ENCODE measurements around the gene GPR132. TPM values are rescaled to one million over a fixed set of nuclear protein-coding genes. Genes with fewer than 3 reads are reported as not detected.

The GPR132 gene
- total and polyA plus RNA-seq, 10 of the 15 experiments (the other 5 are each of a cell fraction or from before 2014, with no cell fraction given) = 1.9 to 49.3 (median 20.4) TPM

GRCh38 chr14:105108516-105108864 is 43.3 kb upstream of the GPR132 start:
- ChIA-PET RAD21 (ENCODE audit: unreplicated experiment) (no interaction called here), POLR2A (no interaction called here), CTCF (no interaction called here), SMC1A (ENCODE audit: uncharacterized antibody, unreplicated experiment) (no interaction called here)
- Histone ChIP-seq H3K4me1 (ENCODE audit: control insufficient read depth, insufficient read depth, low read length) (no peaks in the 10 kb centered on the region), H3K9me3 (replicated peaks; ENCODE audit: control insufficient read depth, insufficient read depth, low read length) (no peaks in the 10 kb centered on the region; the same call in 2 of the 3 replicates), H3K4me2 (ENCODE audit: control insufficient read depth, insufficient read depth) (no peak overlapping the region), H4K20me1 (ENCODE audit: control insufficient read depth, insufficient read depth) (no peaks in the 10 kb centered on the region), H3K4me3 (no peak overlapping the region), H2AFZ (ENCODE audit: control insufficient read depth, low read depth, low read length) (no peak overlapping the region), H3K79me2 (ENCODE audit: control insufficient read depth, insufficient read depth, low read length) (no peaks in the 10 kb centered on the region), H3K36me3 (ENCODE audit: control insufficient read depth in 2 of 2, insufficient read depth in 2 of 2, low read length in 1 of 2) (no peaks in the 10 kb centered on the region), H3K9ac (ENCODE audit: control insufficient read depth, insufficient read depth, low read length) (no peak overlapping the region), H3K27ac (ENCODE audit: control insufficient read depth, insufficient read depth) (no peak overlapping the region), H3K27me3 (replicated peaks in 1 of 2; ENCODE audit: control insufficient read depth in 2 of 2, insufficient read depth in 2 of 2, low read length in 1 of 2) (no peaks in the 10 kb centered on the region; a peak in 1 of 4 replicates)
- BruUV-seq (replicated peaks) = no TSS peak
- intact Hi-C loops (cut with micrococcal nuclease; ENCODE audit: unreplicated experiment) (no loop called here), in situ Hi-C loops (cut with MboI) (no loop called here)
- WGBS (ENCODE audit: insufficient coverage, insufficient replicate concordance, low lambda C conversion rate, missing lambda C conversion rate) = 53% methylated on average over 7 of the region's 7 CpGs
- ATAC-seq = no peak
- DNase-seq (ENCODE audit: low read depth, low spot score) = no peak
- no peak for FAIRE-seq
- TF ChIP-seq GATAD2B (conservative IDR thresholded peaks at IDR 0.05; ENCODE audit: low read depth) (no peak), BACH1 (IDR thresholded peaks at IDR 0.05; ENCODE audit: borderline replicate concordance) (no peak), HSF1 (IDR thresholded peaks at IDR 0.05; ENCODE audit: low read depth, low read length) (no peak), MEF2A (IDR thresholded peaks at IDR 0.05; ENCODE audit: insufficient read depth, low read depth, low read length) (no peak), RAD51 (IDR thresholded peaks at IDR 0.05) (no peak), YBX1 (IDR thresholded peaks at IDR 0.05) (no peak), CBFB (IDR thresholded peaks at IDR 0.05; ENCODE audit: low read depth) (no peak), POU2F2 (IDR thresholded peaks at IDR 0.05; ENCODE audit: borderline replicate concordance, low read depth, low read length) (no peak), E4F1 (IDR thresholded peaks at IDR 0.05; ENCODE audit: borderline replicate concordance, partially characterized antibody) (no peak), SREBF1 (IDR thresholded peaks at IDR 0.05; ENCODE audit: low read length) (no peak), E2F8 (IDR thresholded peaks at IDR 0.05; ENCODE audit: low read depth, partially characterized antibody) (no peak), SMAD1 (IDR thresholded peaks at IDR 0.05; ENCODE audit: low read depth, partially characterized antibody) (no peak), EED (IDR thresholded peaks at IDR 0.05; ENCODE audit: low read depth) (no peak), TCF12 (IDR thresholded peaks at IDR 0.05; ENCODE audit: low read depth, low read length) (no peak), MTA2 (IDR thresholded peaks at IDR 0.05; ENCODE audit: low read depth) (no peak), FOXK2 (IDR thresholded peaks at IDR 0.05) (no peak), KDM1A (IDR thresholded peaks at IDR 0.05; ENCODE audit: borderline replicate concordance) (no peak), NR2C2 (IDR thresholded peaks at IDR 0.05; ENCODE audit: borderline replicate concordance, control insufficient read depth, insufficient read length, low read depth) (no peak)
